Stimulated activated CD8-positive, alpha-beta memory T cell treated with anti-CD3 and anti-CD28 coated beads, Interleukin-7, amount 100 ng/mL, for 24 hours (primary cell): ENCODE measurements around the gene CSTB.

Experiments used
- DNase-seq: peaks from one replicate; pipeline ENCODE4 v3.0.0-alpha.2; 2020; ENCODE audit warnings: low read depth

The CSTB gene

GRCh38 chr21:43728467-43729390 is 47.4 kb downstream of the CSTB start:
- peak; percentile 59 for DNase-seq

GRCh38 chr21:43728154-43728466 is 48.0 kb downstream of the CSTB start:
- no peak for DNase-seq

GRCh38 chr21:43727519-43728153 is 48.5 kb downstream of the CSTB start:
- DNase-seq, result no peak

- DNase-seq, result no peak
These were observed 49.2 kb downstream of the CSTB start for GRCh38 chr21:43726686-43727518.
